B cell (primary cell): ENCODE measurements around the gene FFAR3. TPM values are rescaled to one million over a fixed set of nuclear protein-coding genes. Genes with fewer than 3 reads are reported as not detected.
A peak's percentile ranks its signal among the peaks of the same experiment; 100 is the strongest.

ENCODE experiments used
- ATAC-seq: fragments of 200-7000 bp; cut with Tn5 transposase; one replicate; pipeline ENCODE4 v1.10.0; 2021; ENCODE audit warnings: low read depth, mild to moderate bottlenecking, moderate number of reproducible peaks, moderate library complexity
- CTCF ChIA-PET: fragments of 350-600 bp; sonication (Branson Sonifier 250); formaldehyde crosslinking; loops from one replicate; lab custom pipeline; 2021; ENCODE audit warnings: antibody characterized with exemption, inconsistent platforms; lab: Charles Lee
- POLR2A ChIA-PET: fragments of 350-600 bp; sonication (Branson Sonifier 250); formaldehyde crosslinking; loops from one replicate; lab custom pipeline; 2021; ENCODE audit warnings: antibody characterized with exemption; lab: Charles Lee
- DNase-seq: peaks from one replicate; pipeline ENCODE4 v3.0.0; 2013
- H2AFZ ChIP-seq: 2 replicates; pipeline ENCODE4 v1.6.1; 2012; ENCODE audit warnings: mild to moderate bottlenecking, low read depth, low read length; ENCODE audit not compliant: insufficient read depth, poor library complexity, severe bottlenecking
- H3K27ac ChIP-seq, 2 donors: 1 replicate in 1 of 2; 2 replicates in 1 of 2; pipeline ENCODE4 v1.5.1; 2012 to 2013; ENCODE audit warnings: low read length in 2 of 2, mild to moderate bottlenecking in 2 of 2, moderate library complexity in 1 of 2
- H3K27me3 ChIP-seq, 4 experiments: fragments of 200-600 bp in 1 of 4; sonication (generic) in 1 of 4; replicated peaks in 1 of 4; 1 replicate in 2 of 4; 2 replicates in 2 of 4; pipeline versions ENCODE4 v1.6.1 to v1.7.0; 2013 to 2016; ENCODE audit warnings: low read length in 3 of 4, mild to moderate bottlenecking in 2 of 4, mixed read lengths in 1 of 4, moderate library complexity in 1 of 4; ENCODE audit not compliant: insufficient read depth in 4 of 4, control insufficient read depth in 3 of 4; ENCODE audit errors: control extremely low read depth in 1 of 4
- H3K36me3 ChIP-seq, 2 experiments: replicated peaks in 1 of 2; 1 replicate in 1 of 2; 2 replicates in 1 of 2; pipeline versions ENCODE4 v1.6.1 to v1.7.1; 2013; ENCODE audit warnings: low read length in 1 of 2; ENCODE audit not compliant: insufficient read depth in 2 of 2, control insufficient read depth in 1 of 2; ENCODE audit errors: control extremely low read depth in 1 of 2, extremely low read depth in 1 of 2
- H3K4me1 ChIP-seq, 2 donors: fragments of 200-600 bp in 1 of 2; sonication (generic) in 1 of 2; 1 replicate in 1 of 2; 2 replicates in 1 of 2; pipeline versions ENCODE4 v1.5.1 to v1.6.1; 2013 to 2017; ENCODE audit warnings: low read length in 2 of 2; ENCODE audit not compliant: control insufficient read depth in 2 of 2, insufficient read depth in 2 of 2
- H3K4me2 ChIP-seq: replicated peaks from 2 replicates; pipeline ENCODE3; 2012; ENCODE audit warnings: mild to moderate bottlenecking, low read depth, low read length; ENCODE audit not compliant: poor library complexity, severe bottlenecking
- H3K4me3 ChIP-seq, 5 experiments: fragments of 200-600 bp in 1 of 5; sonication (generic) in 1 of 5; 1 replicate in 3 of 5; 2 replicates in 2 of 5; pipeline versions ENCODE4 v1.5.1 to v1.7.0; 2011 to 2016; ENCODE audit warnings: low read length in 4 of 5, mild to moderate bottlenecking in 4 of 5, low read depth in 2 of 5, control low read depth in 1 of 5, moderate library complexity in 1 of 5; ENCODE audit not compliant: insufficient read depth in 1 of 5; ENCODE audit errors: control extremely low read depth in 1 of 5, extremely low read depth in 1 of 5
- H3K79me2 ChIP-seq: fragments of 200-600 bp; sonication (generic); one replicate; pipeline ENCODE4 v1.6.0; 2016; ENCODE audit warnings: low read length; ENCODE audit not compliant: control insufficient read depth, insufficient read depth
- H3K9ac ChIP-seq: fragments of 200-600 bp; sonication (generic); 2 replicates; pipeline ENCODE4 v1.6.1; 2017; ENCODE audit warnings: mild to moderate bottlenecking, low read length, moderate library complexity
- H3K9me3 ChIP-seq, 3 donors: one replicate each; pipeline versions ENCODE4 v1.6.1 to v1.7.1; 2013; ENCODE audit warnings: low read length in 2 of 3; ENCODE audit not compliant: control insufficient read depth in 2 of 3, insufficient read depth in 1 of 3; ENCODE audit errors: control extremely low read depth in 1 of 3
- H4K20me1 ChIP-seq: 2 replicates; pipeline ENCODE4 v1.6.0; 2012; ENCODE audit warnings: mild to moderate bottlenecking, low read length; ENCODE audit not compliant: insufficient read depth, control insufficient read depth, poor library complexity, severe bottlenecking
- H3K27ac Mint-ChIP-seq: one replicate; pipeline ENCODE4 v1.8.0; 2021; ENCODE audit warnings: mixed read lengths
- H3K27me3 Mint-ChIP-seq: one replicate; pipeline ENCODE4 v1.8.0; 2021; ENCODE audit warnings: mixed read lengths
- H3K4me1 Mint-ChIP-seq: one replicate; pipeline ENCODE4 v1.8.0; 2021; ENCODE audit warnings: mixed read lengths
- H3K4me3 Mint-ChIP-seq: one replicate; pipeline ENCODE4 v1.8.0; 2021; ENCODE audit warnings: mixed read lengths
- H3K9me3 Mint-ChIP-seq: one replicate; pipeline ENCODE4 v1.8.0; 2022; ENCODE audit warnings: mixed read lengths; ENCODE audit not compliant: insufficient read depth
- EZH2 ChIP-seq: IDR thresholded peaks from 2 replicates; pipeline ENCODE4 v1.6.1; 2012; ENCODE audit warnings: borderline replicate concordance, low read depth, mild to moderate bottlenecking, moderate library complexity, low read length; ENCODE audit not compliant: insufficient read depth, poor library complexity, severe bottlenecking
- WGBS: methylation state at CpG from one replicate; pipeline ENCODE4 v1.1.5; 2013; ENCODE audit warnings: missing lambda C conversion rate; ENCODE audit not compliant: insufficient coverage; 5-methylcytosine and 5-hydroxymethylcytosine counted together
- intact Hi-C: fragments of 100-400 bp; cut with micrococcal nuclease; formaldehyde crosslinking; loops from one replicate; pipeline ENCODE4 v1.10.0; 2022
- polyA plus RNA-seq: library from polyadenylated mRNA; depleted of rRNA; stranded (reverse); fragments of >200 nt; gene quantifications from 2 replicates; pipeline ENCODE4 v1.2.3, GENCODE V29; 2012
- total RNA-seq, 2 donors: library from RNA; stranded (reverse); fragments of 120-200 nt in 1 of 2; gene quantifications; 1 replicate in 1 of 2; 2 replicates in 1 of 2; pipeline versions ENCODE4 v1.2.3 to v1.2.4, GENCODE V29; 2013 to 2022
- TF ChIP-seq, protein P1 (sequence below): fragments of 200-600 bp; IDR thresholded peaks from one replicate; pipeline ENCODE4 v1.8.0; 2022; ENCODE audit warnings: antibody characterized with exemption, mild to moderate bottlenecking

FFAR3 gene
- total and polyA plus RNA-seq, 2 donors (not counting 1 experiment from before 2014, with no cell fraction given): 0.63 TPM; not detected in 1

GRCh38 chr19:35337097-35337983 lies 20.9 kb upstream of the FFAR3 start:
- Mint-ChIP-seq H3K4me3 (peak overlapping the region; percentile 47), H3K27ac (peak overlapping the region; percentile 88), H3K4me1 (peaks cover 81% of the 10 kb centered on the region), H3K27me3 (no peaks in the 10 kb centered on the region), H3K9me3 (no peaks in the 10 kb centered on the region)
- intact Hi-C loops: no loop called here
- TF ChIP-seq, protein P1, sequence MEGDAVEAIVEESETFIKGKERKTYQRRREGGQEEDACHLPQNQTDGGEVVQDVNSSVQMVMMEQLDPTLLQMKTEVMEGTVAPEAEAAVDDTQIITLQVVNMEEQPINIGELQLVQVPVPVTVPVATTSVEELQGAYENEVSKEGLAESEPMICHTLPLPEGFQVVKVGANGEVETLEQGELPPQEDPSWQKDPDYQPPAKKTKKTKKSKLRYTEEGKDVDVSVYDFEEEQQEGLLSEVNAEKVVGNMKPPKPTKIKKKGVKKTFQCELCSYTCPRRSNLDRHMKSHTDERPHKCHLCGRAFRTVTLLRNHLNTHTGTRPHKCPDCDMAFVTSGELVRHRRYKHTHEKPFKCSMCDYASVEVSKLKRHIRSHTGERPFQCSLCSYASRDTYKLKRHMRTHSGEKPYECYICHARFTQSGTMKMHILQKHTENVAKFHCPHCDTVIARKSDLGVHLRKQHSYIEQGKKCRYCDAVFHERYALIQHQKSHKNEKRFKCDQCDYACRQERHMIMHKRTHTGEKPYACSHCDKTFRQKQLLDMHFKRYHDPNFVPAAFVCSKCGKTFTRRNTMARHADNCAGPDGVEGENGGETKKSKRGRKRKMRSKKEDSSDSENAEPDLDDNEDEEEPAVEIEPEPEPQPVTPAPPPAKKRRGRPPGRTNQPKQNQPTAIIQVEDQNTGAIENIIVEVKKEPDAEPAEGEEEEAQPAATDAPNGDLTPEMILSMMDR: no peak
- no peak for TF ChIP-seq EZH2
- ChIA-PET CTCF (interaction anchor here (1.1 to 1.4 kb wide), 2 partner anchors 11 to 18 kb away, joined by 4 read pairs; partner anchors contain the start of gene FFAR1), POLR2A (interaction anchor here (0.6 to 0.8 kb wide), 3 partner anchors 9 to 49 kb away, joined by 3 read pairs; no protein-coding TSS in a partner anchor)
- Histone ChIP-seq H3K9me3 (no peaks in the 10 kb centered on the region), H3K4me1 (peaks cover 76 to 93% of the 10 kb centered on the region in 2 donors), H3K9ac (no peak overlapping the region), H3K4me3 (peak overlapping the region in 1 of 5 experiments; percentile 11), H3K4me2 (peak overlapping the region; percentile 58), H3K27me3 (no peaks in the 10 kb centered on the region), H3K36me3 (peaks cover 7 to 95% of the 10 kb centered on the region in 2 experiments), H3K79me2 (peaks cover 86% of the 10 kb centered on the region), H3K27ac (peak overlapping the region; percentile 47 to 54), H2AFZ (no peak overlapping the region), H4K20me1 (peaks cover 100% of the 10 kb centered on the region)
- 88% methylated on average over 17 of the region's 25 CpGs for WGBS
- peak; percentile 61 for ATAC-seq
- DNase-seq: peak; percentile 52

DNA sequence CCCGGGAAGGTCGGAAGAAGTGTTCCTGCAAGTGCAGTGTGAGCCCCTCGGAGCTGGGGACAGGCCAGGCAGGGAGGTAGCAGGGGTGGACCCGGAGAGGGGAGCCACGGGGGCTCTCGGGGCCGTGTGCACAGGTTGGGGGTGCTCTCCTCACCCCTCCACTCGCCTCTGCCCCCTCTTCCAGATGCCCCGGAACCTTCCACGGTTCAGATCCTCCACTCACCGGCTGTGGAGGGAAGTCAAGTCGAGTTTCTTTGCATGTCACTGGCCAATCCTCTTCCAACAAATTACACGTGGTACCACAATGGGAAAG lies 20.3 kb upstream of the FFAR3 start:
- H3K36me3 ChIP-seq: peaks cover 7 to 93% of the 10 kb centered on the region in 2 experiments
- no peak overlapping the region for H3K4me3 ChIP-seq
- no peaks in the 10 kb centered on the region for H3K9me3 ChIP-seq
- H3K4me3 Mint-ChIP-seq: no peak overlapping the region
- peaks cover 100% of the 10 kb centered on the region for H4K20me1 ChIP-seq
- ChIA-PET CTCF (interaction anchor here (1.4 kb wide), 1 partner anchor 10 kb away, joined by 4 read pairs; the partner anchor contains the start of gene FFAR1), POLR2A (no interaction called here)
- H3K27me3 ChIP-seq: no peaks in the 10 kb centered on the region
- no peaks in the 10 kb centered on the region for H3K27me3 Mint-ChIP-seq
- peaks cover 78% of the 10 kb centered on the region for H3K4me1 Mint-ChIP-seq
- H3K4me2 ChIP-seq: peak overlapping the region; percentile 58
- H3K27ac Mint-ChIP-seq: peak overlapping the region; percentile 88
- no peaks in the 10 kb centered on the region for H3K9me3 Mint-ChIP-seq
- no peak overlapping the region for H3K9ac ChIP-seq
- intact Hi-C loops: no loop called here
- no peak for TF ChIP-seq EZH2
- ATAC-seq (no peak), DNase-seq (no peak)
- H3K27ac ChIP-seq: peak overlapping the region; percentile 16 to 54
- peaks cover 80% of the 10 kb centered on the region for H3K79me2 ChIP-seq
- peaks cover 73 to 91% of the 10 kb centered on the region in 2 donors for H3K4me1 ChIP-seq
- H2AFZ ChIP-seq: no peak overlapping the region
- WGBS: 92% methylated on average over 7 of the region's 13 CpGs
